Thyroid gland (tissue), 4 donors: ENCODE data around the gene COMTD1.

Experiments used
- CTCF ChIP-seq, 6 experiments: fragments of 200-600 bp in 3 of 6; fragments of 450-650 bp in 3 of 6; sonication (generic) in 3 of 6; IDR thresholded peaks; one replicate each; pipeline ENCODE4 v1.5.1; 2016 to 2019; ENCODE audit warnings: antibody characterized with exemption in 6 of 6, mild to moderate bottlenecking in 2 of 6, inconsistent platforms in 1 of 6, moderate library complexity in 1 of 6
- POLR2A ChIP-seq, 2 donors: fragments of 450-650 bp; IDR thresholded peaks; one replicate each; pipeline ENCODE4 v1.6.1; 2017; ENCODE audit warnings: antibody characterized with exemption in 2 of 2, mild to moderate bottlenecking in 2 of 2, moderate library complexity in 1 of 2

GRCh38 chr10:75212343-75212742, 23.4 kb downstream of the COMTD1 start:
- TF ChIP-seq CTCF (IDR thresholded peaks at IDR 0.05), result no peak
- TF ChIP-seq POLR2A (IDR thresholded peaks at IDR 0.05), result no peak
